NCI-H2029 (cell line): ENCODE data around the gene RERE.
"Not testable (repeated sequence)": the region's sequence is repeated elsewhere in the genome, so short reads cannot be mapped to it uniquely, and the experiment has no call there.

ENCODE experiments used
- DNase-seq: peaks from one replicate; lab custom pipeline; 2025; lab: John Stamatoyannopoulos, UW

RERE gene

GRCh38 chr1:8512504-8512903, 304.9 kb downstream of the RERE start:
- no peak for DNase-seq

GRCh38 chr1:8510041-8510823, 307.2 kb downstream of the RERE start:
- DNase-seq, result no peak

GRCh38 chr1:8509579-8509978, 307.9 kb downstream of the RERE start:
- no peak for DNase-seq

- no peak for DNase-seq
Observed at GRCh38 chr1:8506995-8507615, 310.3 kb downstream of the RERE start.

- DNase-seq, result no peak
Observed at GRCh38 chr1:8506456-8506855, 311.0 kb downstream of the RERE start.

GRCh38 chr1:8503842-8504241, 313.6 kb downstream of the RERE start:
- DNase-seq, result no peak

GRCh38 chr1:8502949-8503348, 314.5 kb downstream of the RERE start:
- DNase-seq, result not testable (repeated sequence)

- no peak for DNase-seq
Observed at GRCh38 chr1:8497210-8497819, 320.1 kb downstream of the RERE start.

- no peak for DNase-seq
Observed at GRCh38 chr1:8496473-8496872, 321.0 kb downstream of the RERE start.

- no peak for DNase-seq
Observed at GRCh38 chr1:8495928-8496401, 321.5 kb downstream of the RERE start.

GRCh38 chr1:8494681-8495080, 322.8 kb downstream of the RERE start:
- DNase-seq, result no peak

GRCh38 chr1:8493916-8494540, 323.4 kb downstream of the RERE start:
- no peak for DNase-seq

- no peak for DNase-seq
Observed at GRCh38 chr1:8487249-8487648, 330.2 kb downstream of the RERE start.

- no peak for DNase-seq
Observed at GRCh38 chr1:8486047-8486446, 331.4 kb downstream of the RERE start.

GRCh38 chr1:8483586-8483985, 333.9 kb downstream of the RERE start:
- no peak for DNase-seq

- no peak for DNase-seq
Observed at GRCh38 chr1:8482979-8483381, 334.5 kb downstream of the RERE start.

GRCh38 chr1:8481650-8482380, 335.6 kb downstream of the RERE start:
- DNase-seq, result no peak

- DNase-seq, result no peak
Observed at GRCh38 chr1:8478566-8478965, 338.9 kb downstream of the RERE start.

GRCh38 chr1:8477983-8478362, 339.5 kb downstream of the RERE start:
- DNase-seq, result no peak

- DNase-seq, result no peak
Observed at GRCh38 chr1:8477166-8477982, 340.1 kb downstream of the RERE start.

GRCh38 chr1:8476006-8476405, 341.4 kb downstream of the RERE start:
- DNase-seq, result no peak
